Thyroid gland (tissue), 4 donors: ENCODE measurements around the gene DNTT. TPM values are rescaled to one million over a fixed set of nuclear protein-coding genes. Genes with fewer than 3 reads are reported as not detected.

Experiments used
- DNase-seq, 2 donors: peaks; one replicate each; pipeline ENCODE4 v3.0.0-alpha.2; 2019
- H3K27ac ChIP-seq, 3 donors: fragments of 200-600 bp; sonication (generic); 1 replicate in 2 of 3; 2 replicates in 1 of 3; pipeline ENCODE4 v1.5.1; 2016 to 2019; ENCODE audit warnings: mild to moderate bottlenecking in 1 of 3, moderate library complexity in 1 of 3
- H3K27me3 ChIP-seq: fragments of 200-600 bp; sonication (generic); one replicate; pipeline ENCODE4 v1.5.1; 2019
- H3K36me3 ChIP-seq, 2 donors: fragments of 200-600 bp; sonication (generic); one replicate each; pipeline ENCODE4 v1.5.1; 2016 to 2019
- H3K4me1 ChIP-seq, 2 donors: fragments of 200-600 bp; sonication (generic); one replicate each; pipeline ENCODE4 v1.5.1; 2017 to 2019
- H3K4me3 ChIP-seq, 3 donors: fragments of 200-600 bp; sonication (generic); replicated peaks in 1 of 3; 1 replicate in 2 of 3; 2 replicates in 1 of 3; pipeline ENCODE4 v1.5.1; 2016; ENCODE audit warnings: mild to moderate bottlenecking in 1 of 3
- H3K9me3 ChIP-seq: fragments of 200-600 bp; sonication (generic); one replicate; pipeline ENCODE4 v1.5.1; 2017
- POLR2A ChIP-seq, 2 donors: fragments of 450-650 bp; IDR thresholded peaks; one replicate each; pipeline ENCODE4 v1.6.1; 2017; ENCODE audit warnings: antibody characterized with exemption in 2 of 2, mild to moderate bottlenecking in 2 of 2, moderate library complexity in 1 of 2
- WGBS, 2 donors: methylation state at CpG; one replicate each; pipeline ENCODE4 v1.1.5; 2017; 5-methylcytosine and 5-hydroxymethylcytosine counted together
- intact Hi-C: fragments of 100-400 bp; cut with DNase I; formaldehyde crosslinking; loops from one replicate; pipeline ENCODE4 v1.15.1; 2023
- total RNA-seq, 4 donors: library from RNA; depleted of rRNA; stranded (reverse); fragments of >200 nt; gene quantifications; one replicate each; pipeline ENCODE4 v1.2.3, GENCODE V29; 2016
- TF ChIP-seq, protein P1 (sequence below), 6 experiments: fragments of 200-600 bp in 3 of 6; fragments of 450-650 bp in 3 of 6; sonication (generic) in 3 of 6; IDR thresholded peaks; one replicate each; pipeline ENCODE4 v1.5.1; 2016 to 2019; ENCODE audit warnings: antibody characterized with exemption in 6 of 6, mild to moderate bottlenecking in 2 of 6, inconsistent platforms in 1 of 6, moderate library complexity in 1 of 6

DNTT gene
- total RNA-seq, 4 donors from 2014 or later, result 0.88 TPM; not detected in 3

DNA sequence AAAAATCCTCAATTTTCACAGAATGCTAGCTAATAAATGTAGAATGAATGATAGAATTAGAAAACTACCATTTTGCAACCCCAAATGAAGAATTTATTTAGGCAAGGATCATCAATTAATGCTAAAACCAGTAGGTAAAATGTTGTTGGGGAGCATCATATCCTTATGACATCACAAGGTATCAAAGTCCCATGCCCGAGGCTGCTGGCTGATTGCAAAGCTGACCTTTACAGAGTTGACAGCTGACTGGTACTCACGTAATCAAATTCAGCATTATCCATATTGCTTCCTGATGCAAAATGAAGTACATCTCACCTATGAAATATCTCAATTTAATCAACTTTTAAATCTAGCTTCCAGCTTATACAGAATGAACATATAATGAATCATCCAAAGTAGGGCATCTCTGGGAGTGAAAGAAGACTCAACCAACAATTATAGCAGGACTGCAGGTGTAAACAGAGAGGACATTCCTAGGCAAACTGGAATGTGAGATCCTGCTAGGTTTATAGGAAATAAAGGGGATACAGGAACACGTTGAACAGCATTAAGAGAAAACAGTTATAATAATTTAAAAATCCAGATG, 22.7 kb upstream of the DNTT start:
- no peaks in the 10 kb centered on the region for H3K36me3 ChIP-seq
- WGBS, 2 donors, result 92 to 96% methylated on average over 3 of the region's 3 CpGs
- H3K4me1 ChIP-seq, result peaks cover 0 to 5% of the 10 kb centered on the region in 2 donors
- no peaks in the 10 kb centered on the region for H3K9me3 ChIP-seq
- DNase-seq, result no peak
- intact Hi-C loops, result no loop called here
- H3K27me3 ChIP-seq, result no peaks in the 10 kb centered on the region
- H3K27ac ChIP-seq, result no peak overlapping the region
- no peak overlapping the region for H3K4me3 ChIP-seq
- no peak for TF ChIP-seq POLR2A (IDR thresholded peaks at IDR 0.05)
- TF ChIP-seq, protein P1, sequence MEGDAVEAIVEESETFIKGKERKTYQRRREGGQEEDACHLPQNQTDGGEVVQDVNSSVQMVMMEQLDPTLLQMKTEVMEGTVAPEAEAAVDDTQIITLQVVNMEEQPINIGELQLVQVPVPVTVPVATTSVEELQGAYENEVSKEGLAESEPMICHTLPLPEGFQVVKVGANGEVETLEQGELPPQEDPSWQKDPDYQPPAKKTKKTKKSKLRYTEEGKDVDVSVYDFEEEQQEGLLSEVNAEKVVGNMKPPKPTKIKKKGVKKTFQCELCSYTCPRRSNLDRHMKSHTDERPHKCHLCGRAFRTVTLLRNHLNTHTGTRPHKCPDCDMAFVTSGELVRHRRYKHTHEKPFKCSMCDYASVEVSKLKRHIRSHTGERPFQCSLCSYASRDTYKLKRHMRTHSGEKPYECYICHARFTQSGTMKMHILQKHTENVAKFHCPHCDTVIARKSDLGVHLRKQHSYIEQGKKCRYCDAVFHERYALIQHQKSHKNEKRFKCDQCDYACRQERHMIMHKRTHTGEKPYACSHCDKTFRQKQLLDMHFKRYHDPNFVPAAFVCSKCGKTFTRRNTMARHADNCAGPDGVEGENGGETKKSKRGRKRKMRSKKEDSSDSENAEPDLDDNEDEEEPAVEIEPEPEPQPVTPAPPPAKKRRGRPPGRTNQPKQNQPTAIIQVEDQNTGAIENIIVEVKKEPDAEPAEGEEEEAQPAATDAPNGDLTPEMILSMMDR (IDR thresholded peaks at IDR 0.05), result no peak

DNA sequence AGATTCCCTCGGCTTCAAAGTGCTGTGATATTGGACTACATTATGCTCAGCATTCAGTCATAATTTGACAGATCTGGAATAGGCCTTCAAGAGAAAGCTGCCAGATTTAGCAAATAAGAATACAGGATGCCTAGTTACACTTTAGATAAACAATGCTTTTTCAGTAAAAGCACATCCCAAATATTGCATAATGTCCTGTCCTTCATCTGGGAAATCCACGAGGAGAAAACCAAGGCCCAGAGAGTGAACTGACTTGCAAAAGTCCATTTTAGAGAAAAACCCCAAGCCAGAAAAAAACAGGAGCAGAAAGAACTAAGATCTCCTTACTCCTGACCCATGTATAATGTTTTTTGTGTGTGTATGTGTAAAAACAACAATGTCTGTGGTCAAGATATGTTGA, 20.9 kb upstream of the DNTT start:
- no peak for DNase-seq
- WGBS, 2 donors, result 58 to 64% methylated on average over 2 of the region's 2 CpGs
- Histone ChIP-seq H3K4me3 (no peak overlapping the region), H3K9me3 (no peaks in the 10 kb centered on the region), H3K27ac (no peak overlapping the region), H3K36me3 (no peaks in the 10 kb centered on the region), H3K4me1 (peaks cover 4 to 13% of the 10 kb centered on the region in 2 donors), H3K27me3 (no peaks in the 10 kb centered on the region)
- intact Hi-C loops, result no loop called here
- TF ChIP-seq POLR2A (IDR thresholded peaks at IDR 0.05), result no peak
- TF ChIP-seq, protein P1 (IDR thresholded peaks at IDR 0.05), result no peak

DNA sequence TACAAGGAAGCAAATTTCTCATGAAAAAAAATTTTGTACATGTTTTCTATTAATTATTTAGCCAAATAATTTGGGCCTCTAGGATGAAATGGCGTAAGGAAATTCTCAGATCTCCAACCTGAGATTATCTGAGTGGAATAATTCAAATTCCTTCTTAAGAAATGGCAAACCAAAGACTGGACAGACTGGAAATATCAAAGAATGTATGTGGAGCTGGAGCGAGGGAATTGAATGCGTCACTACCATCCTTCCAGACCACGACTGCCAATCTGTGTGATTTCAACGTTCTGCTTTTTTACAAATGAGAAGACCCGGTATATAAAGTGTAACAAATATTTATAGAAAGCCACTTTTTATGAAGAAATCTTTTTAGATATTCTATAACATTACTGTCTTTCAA, 20.5 kb upstream of the DNTT start:
- peaks cover 4 to 14% of the 10 kb centered on the region in 2 donors for H3K4me1 ChIP-seq
- no peak for DNase-seq
- H3K4me3 ChIP-seq, result no peak overlapping the region
- WGBS, 2 donors, result 67 to 75% methylated on average over 6 of the region's 6 CpGs
- TF ChIP-seq, protein P1 (IDR thresholded peaks at IDR 0.05), result no peak
- no peak for TF ChIP-seq POLR2A (IDR thresholded peaks at IDR 0.05)
- H3K36me3 ChIP-seq, result no peaks in the 10 kb centered on the region
- intact Hi-C loops, result no loop called here
- H3K9me3 ChIP-seq, result no peaks in the 10 kb centered on the region
- no peak overlapping the region for H3K27ac ChIP-seq
- no peaks in the 10 kb centered on the region for H3K27me3 ChIP-seq

DNA sequence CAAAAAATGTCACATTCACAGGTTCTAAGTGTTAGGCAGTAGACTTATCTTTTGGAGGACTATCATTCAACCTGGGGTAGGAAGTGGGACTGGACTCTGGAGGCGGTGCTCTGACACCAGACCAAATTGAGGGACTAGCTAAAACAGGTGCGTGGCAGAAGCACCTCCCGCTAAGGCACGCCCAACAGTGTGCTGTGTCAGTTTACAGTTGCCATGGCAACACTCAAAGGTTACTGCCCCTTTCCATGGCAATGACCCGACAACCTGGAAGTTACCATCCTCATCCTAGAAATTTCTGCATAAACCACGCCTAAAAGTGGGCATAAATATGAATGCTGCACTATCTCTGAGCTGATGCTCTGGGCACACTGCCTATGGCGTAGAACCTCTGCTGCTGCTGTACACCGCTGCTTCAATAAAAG, 18.9 kb upstream of the DNTT start:
- TF ChIP-seq, protein P1 (IDR thresholded peaks at IDR 0.05), result no peak
- no peak for TF ChIP-seq POLR2A (IDR thresholded peaks at IDR 0.05)
- intact Hi-C loops, result no loop called here
- no peaks in the 10 kb centered on the region for H3K9me3 ChIP-seq
- WGBS, 2 donors, result 86 to 94% methylated on average over 7 to 8 of the region's 8 CpGs
- H3K4me3 ChIP-seq, result no peak overlapping the region
- H3K27ac ChIP-seq, result no peak overlapping the region
- no peaks in the 10 kb centered on the region for H3K36me3 ChIP-seq
- DNase-seq, result no peak
- H3K27me3 ChIP-seq, result no peaks in the 10 kb centered on the region
- peaks cover 4 to 14% of the 10 kb centered on the region in 2 donors for H3K4me1 ChIP-seq

DNA sequence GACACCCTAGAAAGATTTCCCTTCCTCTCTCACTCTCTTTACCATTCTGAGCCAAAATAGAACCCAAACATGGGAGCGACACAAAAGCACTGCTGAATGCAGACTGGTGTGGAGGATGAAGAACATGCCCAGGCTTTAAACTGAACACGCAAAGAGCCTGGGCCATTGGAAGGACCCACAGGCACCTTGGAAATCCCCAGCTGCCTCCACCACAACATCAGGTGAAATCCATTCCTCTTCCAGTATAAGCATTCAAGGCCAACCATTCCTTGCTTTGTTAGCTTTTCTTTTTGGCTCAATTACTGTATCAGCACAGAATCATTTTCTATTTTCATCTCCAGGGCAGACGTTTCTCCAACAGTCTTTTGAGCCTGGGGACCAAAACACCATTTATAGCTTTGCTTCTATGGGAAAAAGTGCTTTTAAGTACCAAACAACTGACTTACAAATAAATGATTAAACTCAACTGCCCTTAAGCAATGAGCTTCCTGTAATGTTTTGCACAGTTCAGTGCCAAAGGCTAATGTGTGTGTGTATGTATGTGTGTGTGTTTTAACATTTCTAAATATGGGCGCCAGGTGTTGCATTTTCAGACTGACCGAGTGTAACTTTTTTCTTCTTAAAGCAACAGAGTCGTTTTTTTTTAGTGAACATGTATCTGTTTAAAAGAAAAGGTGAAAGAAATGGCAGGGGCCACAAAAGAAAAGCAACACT, 16.7 kb upstream of the DNTT start:
- Histone ChIP-seq H3K9me3 (no peaks in the 10 kb centered on the region), H3K27ac (peak overlapping the region; percentile 16 to 41 (median 18)), H3K27me3 (no peaks in the 10 kb centered on the region), H3K4me3 (no peak overlapping the region), H3K36me3 (no peaks in the 10 kb centered on the region), H3K4me1 (peaks cover 4 to 14% of the 10 kb centered on the region in 2 donors)
- intact Hi-C loops, result no loop called here
- no peak for DNase-seq
- WGBS, 2 donors, result 22 to 23% methylated on average over 6 of the region's 6 CpGs
- TF ChIP-seq POLR2A (IDR thresholded peaks at IDR 0.05), result no peak
- TF ChIP-seq, protein P1 (IDR thresholded peaks at IDR 0.05), result peak in 1 of 6 experiments; percentile 13
